Endothelial cell (in vitro differentiated cells): ENCODE data around the gene ZDHHC3. TPM values are rescaled to one million over a fixed set of nuclear protein-coding genes. Genes with fewer than 3 reads are reported as not detected.

Experiments used
- DNase-seq: peaks from one replicate; pipeline ENCODE4 v3.0.0; 2021; ENCODE audit warnings: low spot score
- H3K27ac Mint-ChIP-seq: one replicate; pipeline ENCODE4 v1.8.0; 2021; ENCODE audit warnings: mixed read lengths, inconsistent platforms; ENCODE audit not compliant: unreplicated experiment
- H3K27me3 Mint-ChIP-seq: one replicate; pipeline ENCODE4 v1.8.0; 2021; ENCODE audit warnings: mild to moderate bottlenecking, moderate library complexity, mixed read lengths, inconsistent platforms; ENCODE audit not compliant: unreplicated experiment
- H3K36me3 Mint-ChIP-seq: one replicate; pipeline ENCODE4 v1.8.0; 2021; ENCODE audit warnings: mild to moderate bottlenecking, low read depth, mixed read lengths, inconsistent platforms; ENCODE audit not compliant: unreplicated experiment
- H3K4me1 Mint-ChIP-seq: one replicate; pipeline ENCODE4 v1.8.0; 2021; ENCODE audit warnings: mild to moderate bottlenecking, mixed read lengths, inconsistent platforms; ENCODE audit not compliant: unreplicated experiment
- H3K4me3 Mint-ChIP-seq: one replicate; pipeline ENCODE4 v1.8.0; 2021; ENCODE audit warnings: mild to moderate bottlenecking, mixed read lengths, inconsistent platforms; ENCODE audit not compliant: unreplicated experiment
- H3K9me3 Mint-ChIP-seq: one replicate; pipeline ENCODE4 v1.8.0; 2021; ENCODE audit warnings: mixed read lengths, inconsistent platforms; ENCODE audit not compliant: unreplicated experiment
- CTCF ChIP-seq: fragments of 200-600 bp; sonication (generic); IDR thresholded peaks from one replicate; pipeline ENCODE4 v1.5.0; 2021; ENCODE audit warnings: antibody characterized with exemption; ENCODE audit not compliant: unreplicated experiment
- total RNA-seq: library from RNA; stranded (reverse); fragmentation: NEBNext Ultra II Directional; extraction: Animal tissue kit (Norgen Biotek cat#: 25700); gene quantifications from one replicate; pipeline ENCODE4 v1.2.1, GENCODE V29; 2021; ENCODE audit not compliant: unreplicated experiment

ZDHHC3 gene
- total RNA-seq, 1 donor from 2014 or later: 135 TPM

DNA sequence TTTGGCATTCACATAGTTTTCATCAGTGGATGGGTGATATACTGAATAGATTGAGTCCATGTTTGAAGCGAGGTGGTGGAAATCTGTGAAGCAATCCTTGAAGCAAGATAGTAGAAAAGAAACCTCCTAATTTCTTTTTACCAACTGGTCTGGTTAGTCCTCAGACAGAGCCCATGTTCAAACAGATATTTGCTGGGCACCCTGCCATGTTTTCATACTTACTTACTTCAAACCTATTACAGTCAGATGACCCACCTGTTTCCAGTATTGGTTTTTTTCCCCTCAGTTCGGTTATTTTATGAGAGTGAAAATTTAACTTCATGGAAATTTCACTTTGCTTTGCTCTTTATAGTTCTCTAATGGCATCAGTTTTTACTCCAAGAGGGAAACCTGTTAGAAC is 23.8 kb upstream of the ZDHHC3 start:
- TF ChIP-seq CTCF: no peak
- no peak for DNase-seq
- Mint-ChIP-seq H3K9me3 (no peaks in the 10 kb centered on the region), H3K27ac (no peak overlapping the region), H3K4me1 (peaks cover 11% of the 10 kb centered on the region), H3K36me3 (peaks cover 42% of the 10 kb centered on the region), H3K4me3 (no peak overlapping the region), H3K27me3 (no peaks in the 10 kb centered on the region)

DNA sequence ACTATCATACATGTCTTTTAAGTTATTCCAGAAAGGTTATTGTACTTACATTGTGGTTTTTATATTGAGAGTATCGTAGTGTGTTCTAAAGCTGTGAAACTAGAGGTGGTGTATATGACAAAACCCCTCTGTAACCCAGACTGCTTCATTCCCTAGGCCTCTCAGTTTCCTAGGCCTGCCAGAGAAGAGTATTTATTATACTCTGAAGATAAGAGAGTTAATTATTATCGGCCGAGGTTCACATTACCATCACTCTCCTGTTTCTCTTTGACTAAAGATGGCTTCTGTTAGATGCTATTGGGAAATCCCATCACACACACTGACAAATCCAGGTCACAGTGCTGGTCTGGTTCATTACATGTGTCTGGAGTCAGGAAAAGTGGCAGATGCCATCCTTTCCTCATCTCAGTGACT is 20.6 kb upstream of the ZDHHC3 start:
- Mint-ChIP-seq H3K4me1 (peaks cover 9% of the 10 kb centered on the region), H3K27ac (no peak overlapping the region), H3K36me3 (peaks cover 38% of the 10 kb centered on the region), H3K4me3 (no peak overlapping the region), H3K27me3 (peaks cover 2% of the 10 kb centered on the region), H3K9me3 (no peaks in the 10 kb centered on the region)
- DNase-seq: no peak
- TF ChIP-seq CTCF: no peak

- no peak for TF ChIP-seq CTCF
- no peak overlapping the region for H3K27ac Mint-ChIP-seq
- H3K27me3 Mint-ChIP-seq: peaks cover 2% of the 10 kb centered on the region
- H3K4me3 Mint-ChIP-seq: peak overlapping the region; percentile 31
- DNase-seq: no peak
- peaks cover 9% of the 10 kb centered on the region for H3K4me1 Mint-ChIP-seq
- H3K9me3 Mint-ChIP-seq: no peaks in the 10 kb centered on the region
- H3K36me3 Mint-ChIP-seq: peaks cover 38% of the 10 kb centered on the region
Observed at GRCh38 chr3:44995142-44995770, 19.3 kb upstream of the ZDHHC3 start.

GRCh38 chr3:44993471-44994205 is 17.7 kb upstream of the ZDHHC3 start:
- H3K36me3 Mint-ChIP-seq: peaks cover 37% of the 10 kb centered on the region
- no peak overlapping the region for H3K4me3 Mint-ChIP-seq
- TF ChIP-seq CTCF: no peak
- DNase-seq: no peak
- peaks cover 9% of the 10 kb centered on the region for H3K4me1 Mint-ChIP-seq
- H3K27ac Mint-ChIP-seq: no peak overlapping the region
- peaks cover 2% of the 10 kb centered on the region for H3K27me3 Mint-ChIP-seq
- no peaks in the 10 kb centered on the region for H3K9me3 Mint-ChIP-seq
